Measurements from ENCODE around the gene NUMA1.

The NUMA1 gene

GRCh38 chr11:72041364-72042063 is 38.8 kb downstream of the NUMA1 start:
- in situ Hi-C loops (cut with HindIII; ENCODE audit: low sequenced_read_pairs), result no loop called here
- peak overlapping the region; percentile 73 for H3K4me3 ChIP-seq (ENCODE audit: low read depth, low read length)
- no peak for TF ChIP-seq CTCF (IDR thresholded peaks at IDR 0.05; ENCODE audit: low read depth, low read length)
- DNase-seq (ENCODE audit: low read depth, low spot score), result peak; percentile 82

- H3K4me3 ChIP-seq (ENCODE audit: low read depth, low read length), result peak overlapping the region; percentile 73
- no peak for TF ChIP-seq CTCF (IDR thresholded peaks at IDR 0.05; ENCODE audit: low read depth, low read length)
- DNase-seq (ENCODE audit: low read depth, low spot score), result peak; percentile 97
- in situ Hi-C loops (cut with HindIII; ENCODE audit: low sequenced_read_pairs), result no loop called here
Measured at GRCh38 chr11:72040491-72041363, 39.6 kb downstream of the NUMA1 start.

- H3K4me3 ChIP-seq (ENCODE audit: low read depth, low read length), result peak overlapping the region; percentile 73
- no peak for DNase-seq (ENCODE audit: low read depth, low spot score)
- in situ Hi-C loops (cut with HindIII; ENCODE audit: low sequenced_read_pairs), result no loop called here
- TF ChIP-seq CTCF (IDR thresholded peaks at IDR 0.05; ENCODE audit: low read depth, low read length), result no peak
Measured at GRCh38 chr11:72039856-72040401, 40.4 kb downstream of the NUMA1 start.

GRCh38 chr11:72039031-72039855 is 41.1 kb downstream of the NUMA1 start:
- DNase-seq (ENCODE audit: low read depth, low spot score), result peak; percentile 42
- peak overlapping the region; percentile 73 for H3K4me3 ChIP-seq (ENCODE audit: low read depth, low read length)
- TF ChIP-seq CTCF (IDR thresholded peaks at IDR 0.05; ENCODE audit: low read depth, low read length), result no peak
- in situ Hi-C loops (cut with HindIII; ENCODE audit: low sequenced_read_pairs), result no loop called here

- peak overlapping the region; percentile 73 for H3K4me3 ChIP-seq (ENCODE audit: low read depth, low read length)
- TF ChIP-seq CTCF (IDR thresholded peaks at IDR 0.05; ENCODE audit: low read depth, low read length), result no peak
- peak; percentile 84 for DNase-seq (ENCODE audit: low read depth, low spot score)
- in situ Hi-C loops (cut with HindIII; ENCODE audit: low sequenced_read_pairs), result no loop called here
Measured at GRCh38 chr11:72038491-72038890, 41.9 kb downstream of the NUMA1 start.
